DMS 273 (cell line): ENCODE data around the gene P2RX7.
"Not testable (repeated sequence)": the region's sequence is repeated elsewhere in the genome, so short reads cannot be mapped to it uniquely, and the experiment has no call there.

Experiments
- DNase-seq: peaks from one replicate; lab custom pipeline; 2025; ENCODE audit not compliant: unreplicated experiment; lab: John Stamatoyannopoulos, UW

P2RX7 gene

DNA sequence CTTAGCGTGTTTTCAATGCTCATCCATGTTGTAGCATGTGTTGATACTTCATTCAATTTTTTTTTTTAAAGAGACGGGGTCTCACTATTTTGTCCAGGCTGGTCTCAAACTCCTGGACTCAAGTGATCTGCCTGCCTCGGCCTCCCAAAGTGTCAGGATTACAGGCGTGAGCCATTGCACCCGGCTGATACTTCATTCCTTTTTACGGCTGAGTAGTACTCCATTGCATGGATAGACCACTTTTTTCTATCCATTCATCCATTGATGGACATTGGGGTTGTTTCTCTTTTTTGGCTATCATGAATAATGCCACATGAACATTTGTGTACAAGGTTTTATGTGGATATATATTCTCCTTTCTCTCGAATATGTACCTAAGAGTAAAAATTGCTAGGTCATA lies 1.2 kb downstream of the P2RX7 start:
- no peak for DNase-seq

DNA sequence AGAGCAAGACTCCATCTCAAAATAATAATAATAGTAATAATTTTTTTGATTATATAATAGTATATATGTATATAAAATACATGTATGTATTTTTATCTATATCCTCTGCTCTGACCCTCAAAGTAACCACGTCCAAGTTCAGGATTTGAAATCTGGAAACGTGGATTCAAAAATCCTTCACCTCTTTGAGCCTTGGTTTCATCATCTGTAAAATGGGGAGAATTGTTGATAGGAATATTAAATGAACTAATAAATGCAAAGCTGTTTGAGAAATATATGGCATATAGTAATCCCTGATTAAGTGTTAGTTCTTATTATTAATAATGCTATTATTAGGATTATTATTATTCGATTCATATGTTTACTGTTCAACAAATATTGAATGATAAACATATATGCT lies 2.6 kb downstream of the P2RX7 start:
- DNase-seq, result no peak

DNA sequence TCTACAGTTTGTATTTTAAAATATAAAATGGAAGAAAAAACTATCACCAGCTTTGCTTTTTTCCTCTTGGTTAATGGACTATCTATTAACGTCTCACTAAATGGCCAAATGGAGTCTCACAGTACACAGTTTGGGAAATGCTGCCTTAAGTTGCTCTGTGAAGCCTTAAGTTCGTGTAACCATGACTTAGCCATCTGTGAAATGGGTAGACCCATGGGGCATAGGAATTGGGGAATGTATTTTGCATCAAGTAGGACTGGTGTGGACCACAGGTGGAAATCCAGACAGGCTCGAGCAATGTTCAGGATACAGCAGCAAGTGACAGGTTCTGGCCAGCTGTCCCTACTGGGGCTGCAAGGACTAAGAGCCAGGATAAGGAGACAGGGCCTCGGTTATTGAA lies 4.8 kb downstream of the P2RX7 start:
- DNase-seq, result no peak

GRCh38 chr12:121138284-121138683 lies 5.6 kb downstream of the P2RX7 start:
- no peak for DNase-seq

GRCh38 chr12:121139286-121139685 lies 6.6 kb downstream of the P2RX7 start:
- no peak for DNase-seq

- DNase-seq, result no peak
Measured at GRCh38 chr12:121142171-121142950, 9.7 kb downstream of the P2RX7 start.

DNA sequence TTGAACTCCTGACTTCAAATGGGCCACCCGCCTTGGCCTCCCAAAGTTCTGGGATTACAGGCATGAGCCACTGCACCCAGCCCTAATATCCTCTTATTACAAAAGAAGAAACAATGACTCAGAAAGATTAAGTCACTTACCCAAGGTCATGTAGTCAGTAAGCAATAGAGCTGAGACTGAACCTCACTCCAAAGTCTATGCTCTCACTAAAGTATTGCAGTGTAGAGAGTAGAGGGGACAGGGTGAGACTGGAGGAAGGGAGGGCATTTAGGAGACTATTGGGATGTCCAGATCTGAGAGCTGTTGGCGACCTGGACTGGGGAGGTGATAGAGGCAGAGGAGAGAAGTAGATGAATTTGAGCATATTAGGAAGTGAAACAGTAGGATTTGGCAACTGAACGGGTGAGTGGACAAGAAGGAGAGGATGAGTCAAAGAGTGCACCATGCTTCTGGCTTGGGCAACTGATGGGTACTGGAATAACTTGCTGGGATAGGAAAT lies 11.8 kb downstream of the P2RX7 start:
- DNase-seq, result no peak

DNA sequence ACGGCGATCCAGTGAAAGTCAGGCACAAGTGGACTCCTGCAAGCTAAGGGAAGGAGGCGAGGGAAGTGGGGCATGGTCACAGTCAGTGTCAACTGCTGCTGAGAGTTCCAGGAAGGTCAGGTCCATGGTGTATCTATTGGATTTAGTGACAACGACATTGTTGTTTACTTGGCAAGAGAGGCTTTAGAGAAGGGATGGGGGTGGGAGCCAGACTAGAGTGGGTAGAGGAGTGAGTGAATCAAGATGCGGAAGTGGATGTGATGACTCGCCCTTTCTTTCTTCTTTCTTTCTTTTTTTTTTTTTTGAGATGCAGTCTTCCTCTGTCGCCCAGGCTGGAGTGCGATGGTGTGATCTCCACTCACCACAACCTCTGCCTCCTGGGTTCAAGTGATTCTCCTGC lies 12.5 kb downstream of the P2RX7 start:
- DNase-seq, result no peak

- not testable (repeated sequence) for DNase-seq
Measured at GRCh38 chr12:121149289-121149688, 16.6 kb downstream of the P2RX7 start.

GRCh38 chr12:121154793-121155375 lies 22.2 kb downstream of the P2RX7 start:
- DNase-seq, result no peak

DNA sequence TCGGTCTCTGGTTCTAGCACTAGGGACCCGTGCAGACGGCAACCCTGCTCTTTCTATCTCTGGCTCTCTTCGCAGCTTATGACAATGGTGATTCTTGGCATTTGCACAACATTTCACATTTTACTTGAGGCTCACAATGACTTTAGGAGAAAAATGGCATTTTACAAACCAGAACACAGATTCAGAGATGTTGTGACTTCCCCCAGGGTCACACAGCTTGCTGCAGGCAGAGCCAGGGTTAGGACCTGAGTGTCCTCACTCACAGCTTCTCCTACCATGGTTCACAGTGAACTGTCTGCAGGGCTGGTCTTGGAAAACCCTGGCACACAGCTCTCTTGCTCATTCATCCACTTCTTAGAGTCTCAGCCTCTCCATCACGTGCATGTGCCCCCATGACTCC lies 23.7 kb downstream of the P2RX7 start:
- no peak for DNase-seq

DNA sequence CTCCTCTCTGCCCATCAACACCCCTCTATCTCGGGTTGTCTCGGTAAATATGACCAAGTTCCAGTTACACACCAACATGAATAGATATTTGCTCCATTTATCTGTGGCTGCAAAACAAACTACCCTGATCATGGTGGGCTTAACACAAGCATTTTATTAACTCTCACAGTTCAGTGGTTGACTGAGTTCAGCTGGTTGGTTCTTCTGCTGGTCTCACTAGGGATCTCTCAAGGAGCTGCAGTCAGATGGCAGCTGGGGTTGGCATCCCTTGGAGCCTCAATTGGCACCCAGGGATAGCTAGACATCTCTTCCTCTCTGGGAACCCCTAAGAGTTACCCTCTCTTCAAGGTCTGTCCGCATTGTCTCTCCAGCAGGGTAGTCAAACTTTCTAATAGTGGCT lies 25.4 kb downstream of the P2RX7 start:
- no peak for DNase-seq

DNA sequence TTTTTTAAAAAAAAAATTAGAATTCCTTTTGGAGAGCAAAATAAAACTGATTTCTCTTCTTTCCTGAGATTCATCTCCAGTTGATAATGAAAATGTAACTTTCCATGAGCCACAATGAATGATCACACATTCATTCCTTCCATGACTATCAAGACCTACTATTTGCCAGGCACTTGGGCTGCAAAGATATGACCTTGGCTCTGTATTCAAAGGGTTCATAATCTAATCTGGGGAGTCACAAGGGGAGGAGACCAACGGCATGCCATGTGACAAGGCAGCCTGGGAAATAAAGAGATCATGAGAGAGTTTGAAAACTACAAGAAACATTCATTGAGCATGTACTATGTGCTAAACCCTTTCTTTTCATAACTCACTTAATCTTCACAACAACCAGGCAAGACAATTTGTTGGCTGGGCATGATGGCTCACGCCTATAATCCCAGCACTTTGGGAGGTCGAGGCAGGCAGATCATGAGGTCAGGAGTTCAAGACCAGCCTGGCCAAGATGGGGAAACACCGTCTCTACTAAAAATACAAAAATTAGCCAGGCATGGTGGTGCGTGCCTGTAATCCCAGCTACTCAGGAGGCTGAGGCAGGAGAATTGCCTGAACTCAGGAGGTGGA lies 26.2 kb downstream of the P2RX7 start:
- not testable (repeated sequence) for DNase-seq

- no peak for DNase-seq
Measured at GRCh38 chr12:121159467-121160307, 27.0 kb downstream of the P2RX7 start.

- no peak for DNase-seq
Measured at GRCh38 chr12:121162384-121162783, 29.7 kb downstream of the P2RX7 start.

GRCh38 chr12:121162985-121163384 lies 30.3 kb downstream of the P2RX7 start:
- DNase-seq, result no peak

GRCh38 chr12:121164839-121165238 lies 32.2 kb downstream of the P2RX7 start:
- not testable (repeated sequence) for DNase-seq

DNA sequence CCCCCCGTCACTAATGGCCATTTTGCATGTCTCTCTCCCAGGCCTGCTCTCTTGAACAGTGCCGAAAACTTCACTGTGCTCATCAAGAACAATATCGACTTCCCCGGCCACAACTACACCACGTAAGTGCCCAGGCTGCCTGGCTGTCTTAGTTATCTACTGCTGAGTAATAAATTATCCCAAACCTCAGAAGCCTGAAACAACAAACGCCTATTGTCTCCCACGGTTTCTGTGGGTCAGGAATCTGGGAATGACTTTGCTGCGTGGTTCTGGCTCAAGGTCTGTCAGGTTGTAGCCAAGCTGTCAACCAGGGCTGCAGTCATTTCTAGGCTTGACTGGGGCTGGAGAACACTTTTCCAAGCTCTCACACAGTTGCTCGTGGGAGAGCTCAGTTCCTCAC lies 32.6 kb downstream of the P2RX7 start:
- DNase-seq, result no peak

DNA sequence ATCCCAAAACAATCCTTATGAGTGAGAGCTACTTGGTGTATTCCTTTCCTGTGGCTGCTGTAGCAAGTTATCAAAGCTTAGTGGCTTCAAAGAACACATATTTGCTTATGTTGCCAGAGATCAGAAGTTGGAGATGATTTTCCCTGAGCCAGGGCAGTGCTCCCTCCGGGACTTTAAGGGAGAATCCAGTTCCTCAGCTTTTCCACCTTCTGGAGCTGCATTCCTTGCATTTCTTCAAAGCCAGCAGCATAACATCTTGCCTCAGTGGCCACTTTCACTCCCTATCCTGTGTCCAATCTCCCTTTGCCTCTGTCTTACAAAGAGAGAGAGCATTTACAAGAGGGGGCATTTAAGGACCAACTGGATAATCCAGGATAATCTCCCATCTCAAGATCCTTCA lies 33.7 kb downstream of the P2RX7 start:
- no peak for DNase-seq

DNA sequence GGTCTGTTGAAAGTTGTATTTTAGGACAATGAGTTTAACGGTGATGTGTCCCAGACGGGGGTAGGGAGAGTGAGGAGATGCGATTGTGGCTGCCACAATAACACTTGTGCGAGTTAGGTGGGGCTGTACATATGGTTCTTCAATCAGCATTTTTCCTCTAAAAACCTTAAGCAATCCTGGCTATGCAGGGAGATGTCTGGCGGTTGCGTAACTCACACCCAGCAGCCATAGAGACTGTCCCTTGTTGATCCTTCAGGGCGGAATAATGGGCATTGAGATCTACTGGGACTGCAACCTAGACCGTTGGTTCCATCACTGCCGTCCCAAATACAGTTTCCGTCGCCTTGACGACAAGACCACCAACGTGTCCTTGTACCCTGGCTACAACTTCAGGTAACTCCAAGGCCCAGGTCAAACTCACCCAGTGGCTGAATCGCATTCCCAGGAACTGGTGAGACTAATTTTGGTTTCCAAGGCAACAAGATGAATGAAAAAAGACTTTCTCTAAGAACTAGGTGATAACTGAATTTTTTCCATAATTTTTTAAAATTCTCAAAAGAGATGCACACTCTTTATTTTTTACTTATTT lies 34.6 kb downstream of the P2RX7 start:
- no peak for DNase-seq

DNA sequence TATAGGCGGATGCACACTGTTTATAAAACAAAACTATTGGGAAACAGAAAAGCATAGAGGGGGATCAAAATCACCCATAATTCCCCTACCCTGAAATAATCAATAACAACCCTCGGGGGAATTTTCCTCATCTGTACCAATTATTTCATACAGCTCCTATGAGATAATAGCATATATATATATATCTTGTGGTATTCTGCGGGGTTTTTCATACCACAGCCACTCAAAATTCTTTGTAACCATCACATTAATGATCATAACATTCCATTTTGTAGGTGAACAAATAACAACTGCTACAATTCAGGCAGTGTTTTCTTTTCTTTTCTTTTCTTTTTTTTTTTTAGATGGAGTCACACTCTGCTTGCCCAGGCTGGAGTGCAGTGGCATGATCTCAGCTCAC lies 35.3 kb downstream of the P2RX7 start:
- no peak for DNase-seq
